NCI-H226 (cell line): Measurements from ENCODE around the gene STK32C.

Experiments used
- DNase-seq: peaks from one replicate; pipeline ENCODE4 v3.0.0-alpha.2; 2015

The STK32C gene

DNA sequence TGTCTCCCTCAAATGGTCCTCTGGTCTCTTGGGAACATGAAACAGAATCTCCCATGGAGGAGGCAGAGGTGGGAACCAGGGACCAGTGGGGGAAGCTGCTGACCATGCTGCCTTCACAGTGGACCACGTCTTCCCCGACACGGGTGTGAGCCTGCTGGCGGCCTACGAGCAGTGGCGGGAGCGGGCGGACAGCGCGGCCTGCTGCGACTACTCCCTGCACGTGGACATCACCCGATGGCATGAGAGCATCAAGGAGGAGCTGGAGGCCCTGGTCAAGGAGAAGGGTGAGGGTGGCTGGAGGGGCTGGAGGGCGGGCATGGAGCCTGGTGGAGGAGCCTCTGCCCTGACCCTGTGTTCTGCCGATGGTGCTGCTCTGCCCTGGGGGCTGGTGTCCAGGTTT, 113.0 kb downstream of the STK32C start:
- no peak for DNase-seq

DNA sequence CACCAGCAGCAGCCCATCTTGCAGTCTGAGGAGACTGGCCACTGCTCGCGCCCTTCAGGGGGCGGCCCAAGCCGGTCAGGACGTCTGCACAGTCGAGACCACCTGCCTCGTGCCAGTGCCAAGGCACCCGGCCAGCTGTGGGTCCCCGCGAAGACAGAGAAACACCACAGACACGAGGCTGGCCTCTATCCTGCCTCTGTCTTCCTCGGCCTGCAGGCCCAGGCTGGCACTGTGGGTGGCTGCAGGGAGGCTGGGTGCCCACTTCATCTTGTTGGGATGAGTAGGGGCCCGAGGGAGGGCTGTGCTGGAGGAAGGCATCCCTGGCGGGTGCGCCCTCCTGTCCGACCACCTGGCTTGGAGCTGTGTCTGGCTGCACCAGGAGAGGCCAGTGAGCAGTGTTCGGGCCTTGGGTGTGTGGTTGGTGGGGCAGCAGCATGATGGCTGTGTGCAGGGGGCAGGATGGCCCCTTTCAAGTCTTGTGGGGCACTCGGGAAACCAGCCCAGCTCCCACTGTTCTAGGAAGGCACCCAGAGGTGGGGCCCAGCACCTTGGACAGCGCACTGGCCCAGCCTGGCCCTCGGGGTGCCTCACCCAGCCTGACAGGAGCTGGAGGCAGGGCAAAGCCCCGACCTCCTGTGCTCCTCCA, 113.7 kb downstream of the STK32C start:
- no peak for DNase-seq

- no peak for DNase-seq
Measured at GRCh38 chr10:132192991-132193665, 114.6 kb downstream of the STK32C start.

DNA sequence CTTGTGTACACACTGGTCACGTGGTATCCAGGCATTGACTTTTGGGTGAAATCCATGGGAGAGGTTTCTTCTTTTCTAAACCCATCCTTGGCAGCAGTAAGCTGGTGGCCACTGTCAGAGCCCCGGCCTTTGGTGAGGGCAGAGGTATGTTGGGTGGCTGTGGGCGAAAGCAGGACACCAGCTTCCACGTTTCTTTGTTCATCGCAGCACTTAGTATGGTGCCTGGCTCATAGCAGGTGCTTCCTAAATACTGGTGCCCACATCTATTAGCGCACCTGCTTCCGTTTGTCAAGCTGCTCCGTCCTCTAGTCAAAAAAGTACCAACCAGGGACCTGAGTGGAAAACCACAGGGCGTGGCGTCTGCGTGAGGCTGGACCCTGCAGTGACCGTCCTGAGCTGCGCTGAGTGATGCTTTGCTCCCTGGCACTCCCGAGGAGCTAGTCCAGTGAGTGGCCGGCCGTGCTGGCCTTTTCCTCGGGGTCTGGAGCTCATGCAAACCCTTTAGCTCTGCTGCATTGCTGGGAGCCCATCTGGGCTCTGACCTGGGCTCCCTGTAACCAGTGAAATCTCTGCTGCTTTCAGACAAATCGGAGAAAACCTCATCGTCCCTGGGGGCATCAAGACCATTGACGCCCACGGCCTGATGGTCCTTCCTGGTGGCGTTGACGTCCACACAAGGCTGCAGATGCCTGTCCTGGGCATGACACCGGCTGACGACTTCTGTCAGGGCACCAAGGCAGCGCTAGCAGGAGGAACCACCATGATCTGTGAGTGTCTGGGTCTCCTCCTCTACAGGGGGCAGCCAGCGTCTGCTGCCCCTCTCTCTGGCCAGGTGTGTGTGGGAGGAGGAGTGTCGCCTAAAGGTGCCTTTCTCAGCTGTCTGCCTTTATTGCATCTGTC, 115.4 kb downstream of the STK32C start:
- no peak for DNase-seq

DNA sequence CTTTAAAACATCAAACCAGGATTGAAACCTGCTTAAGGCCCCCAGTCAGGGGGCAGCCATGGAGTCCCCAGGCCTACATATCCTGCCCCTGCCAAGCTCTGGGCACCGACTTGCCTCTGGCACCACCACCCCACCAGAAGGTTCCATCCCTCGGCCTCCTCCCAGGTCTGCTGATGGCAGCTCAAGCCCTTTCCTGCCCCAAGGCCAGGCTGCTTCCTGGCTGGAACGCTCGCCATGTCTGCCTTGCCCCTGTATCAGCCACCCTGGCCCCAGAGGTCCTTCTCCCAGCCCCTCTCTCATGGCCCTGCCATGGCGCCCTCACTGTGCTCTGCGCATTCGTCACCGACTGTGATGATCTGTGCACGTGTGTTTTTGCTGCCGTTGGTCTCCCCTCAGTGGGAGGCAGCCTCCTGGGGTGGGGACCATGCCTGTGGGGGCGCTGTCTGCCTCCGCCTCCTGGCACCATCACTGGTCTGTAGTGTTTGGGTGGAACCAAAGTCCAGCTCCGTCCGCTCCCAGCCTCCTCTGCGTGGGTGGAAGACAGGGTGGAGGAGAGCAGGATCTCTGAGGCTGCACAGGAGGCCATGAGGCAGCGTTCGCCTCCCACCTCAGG, 117.8 kb downstream of the STK32C start:
- no peak for DNase-seq

DNA sequence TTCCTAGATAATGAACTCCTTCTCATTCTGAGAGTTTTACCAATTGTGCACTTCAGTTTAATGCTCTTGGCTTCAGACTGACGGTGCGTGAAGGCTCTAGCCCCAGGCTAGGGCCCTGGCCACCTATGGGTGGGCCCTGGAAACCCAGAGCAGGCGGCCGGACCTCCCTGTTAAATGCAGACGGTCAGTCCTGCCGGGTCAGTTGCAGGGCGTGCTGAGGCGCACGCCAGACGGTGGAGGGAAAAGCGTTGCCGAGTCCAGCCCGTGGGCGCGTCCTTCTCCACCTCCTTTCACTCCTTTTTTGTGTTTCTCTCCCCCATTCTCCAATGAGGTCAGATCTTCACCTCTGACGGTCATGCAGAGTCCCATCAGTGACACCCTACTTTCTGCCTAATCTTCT, 118.7 kb downstream of the STK32C start:
- no peak for DNase-seq

DNA sequence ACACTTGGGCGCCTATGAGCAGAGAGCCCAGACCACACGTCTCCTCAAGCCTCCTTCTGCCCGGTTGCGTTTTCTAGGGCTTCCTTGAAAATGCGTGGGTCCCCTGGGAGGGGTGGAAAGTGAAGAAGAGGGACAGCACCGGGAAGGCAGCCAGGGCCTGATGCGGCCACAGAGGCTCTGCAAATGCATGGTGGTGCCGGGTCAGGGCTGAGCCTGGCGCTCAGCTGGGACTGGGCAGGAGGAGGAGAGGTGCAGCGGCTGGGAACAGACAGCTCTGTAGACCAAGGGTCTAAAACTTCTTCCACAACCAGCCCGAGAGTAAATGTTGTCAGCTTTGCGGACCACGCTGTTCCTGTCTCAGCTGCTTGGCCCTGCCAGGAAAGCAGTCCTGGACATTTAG, 119.4 kb downstream of the STK32C start:
- no peak for DNase-seq

DNA sequence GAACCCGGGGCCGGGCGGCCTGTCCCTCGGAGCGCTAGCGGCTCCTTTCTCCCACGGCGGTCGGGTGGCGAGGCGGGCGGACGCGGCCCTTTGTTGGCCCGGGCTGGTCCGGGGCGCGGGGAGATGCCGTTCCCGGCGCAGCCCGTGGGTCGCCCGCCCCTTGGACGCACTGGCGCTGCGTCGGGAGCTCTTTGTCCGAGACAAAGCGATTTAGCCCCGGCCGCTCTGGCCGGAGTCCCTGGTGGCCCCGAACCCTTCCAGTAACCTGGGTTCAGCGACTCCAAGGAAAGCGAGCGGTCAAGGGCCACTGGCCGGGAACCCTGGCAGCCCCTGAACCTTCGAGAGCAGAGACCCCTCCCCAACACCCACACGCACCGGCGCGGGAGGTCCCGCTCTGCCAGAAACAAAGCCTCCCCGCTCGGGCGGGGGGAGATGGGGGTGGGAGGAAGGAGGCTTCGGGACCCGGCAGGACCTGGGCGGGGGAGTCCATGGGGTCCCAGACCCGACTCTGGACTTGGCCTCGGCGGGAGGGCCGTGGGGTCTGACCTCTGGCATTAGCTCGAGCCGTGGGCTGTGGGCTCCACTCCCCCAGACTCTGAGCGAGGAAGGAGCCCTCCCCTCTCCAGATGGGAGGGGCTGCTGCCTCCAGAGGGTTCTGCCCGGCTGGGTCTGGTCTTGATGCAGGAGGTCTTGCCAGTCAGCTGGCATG, 120.2 kb downstream of the STK32C start:
- DNase-seq, result no peak

DNA sequence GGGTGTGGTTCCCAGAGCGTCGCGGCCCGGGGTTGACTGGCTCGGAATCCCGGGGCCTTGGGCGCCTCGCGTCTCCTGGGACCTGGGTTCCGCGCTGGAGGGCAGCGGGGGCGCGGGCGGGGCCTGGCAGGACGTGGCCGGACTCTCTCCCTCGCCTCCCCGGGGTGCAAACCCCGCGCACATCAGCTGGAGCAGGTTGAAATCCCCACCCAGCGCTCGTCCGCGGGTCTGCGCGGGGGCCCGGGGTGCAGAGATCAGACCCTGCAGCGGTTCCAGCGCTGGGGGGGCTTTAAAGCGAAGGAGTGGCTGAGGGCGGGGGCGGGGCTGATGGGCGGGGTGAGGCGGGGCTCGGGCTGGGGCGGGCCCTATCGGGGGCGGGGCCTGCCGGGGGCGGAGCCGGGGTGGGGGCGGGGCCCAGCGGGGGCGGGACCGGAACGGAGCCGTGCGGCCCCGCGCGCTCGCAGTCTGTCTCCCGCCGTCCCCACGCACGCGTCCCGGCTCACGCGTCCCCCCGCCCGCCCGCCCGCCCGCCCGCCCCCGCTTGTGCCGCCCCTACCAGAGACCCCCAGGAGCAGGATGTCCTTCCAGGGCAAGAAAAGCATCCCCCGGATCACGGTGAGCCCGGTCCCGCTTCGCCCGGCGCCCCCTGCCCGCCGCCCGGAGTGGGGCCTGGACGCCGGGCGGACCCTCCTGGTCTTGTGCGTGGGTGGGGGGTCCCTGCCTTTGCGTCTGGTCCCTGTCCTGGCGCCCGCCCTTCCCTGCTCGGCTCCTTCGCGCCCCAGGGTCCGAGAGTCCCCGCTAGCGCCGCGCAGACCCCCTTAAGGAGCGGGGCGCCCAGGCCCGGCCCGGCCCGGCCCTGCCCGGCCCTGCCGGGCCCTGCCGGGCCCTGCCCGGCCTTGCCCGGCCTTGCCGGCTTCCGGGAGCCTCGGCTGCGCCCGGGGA, 121.0 kb downstream of the STK32C start, which contains the start of gene DPYSL4:
DPYSL4 (plus strand) TSS at position 461 of the 942 bp plus-strand sequence; CDS start at position 577, 116 bp downstream.
- no peak for DNase-seq

DNA sequence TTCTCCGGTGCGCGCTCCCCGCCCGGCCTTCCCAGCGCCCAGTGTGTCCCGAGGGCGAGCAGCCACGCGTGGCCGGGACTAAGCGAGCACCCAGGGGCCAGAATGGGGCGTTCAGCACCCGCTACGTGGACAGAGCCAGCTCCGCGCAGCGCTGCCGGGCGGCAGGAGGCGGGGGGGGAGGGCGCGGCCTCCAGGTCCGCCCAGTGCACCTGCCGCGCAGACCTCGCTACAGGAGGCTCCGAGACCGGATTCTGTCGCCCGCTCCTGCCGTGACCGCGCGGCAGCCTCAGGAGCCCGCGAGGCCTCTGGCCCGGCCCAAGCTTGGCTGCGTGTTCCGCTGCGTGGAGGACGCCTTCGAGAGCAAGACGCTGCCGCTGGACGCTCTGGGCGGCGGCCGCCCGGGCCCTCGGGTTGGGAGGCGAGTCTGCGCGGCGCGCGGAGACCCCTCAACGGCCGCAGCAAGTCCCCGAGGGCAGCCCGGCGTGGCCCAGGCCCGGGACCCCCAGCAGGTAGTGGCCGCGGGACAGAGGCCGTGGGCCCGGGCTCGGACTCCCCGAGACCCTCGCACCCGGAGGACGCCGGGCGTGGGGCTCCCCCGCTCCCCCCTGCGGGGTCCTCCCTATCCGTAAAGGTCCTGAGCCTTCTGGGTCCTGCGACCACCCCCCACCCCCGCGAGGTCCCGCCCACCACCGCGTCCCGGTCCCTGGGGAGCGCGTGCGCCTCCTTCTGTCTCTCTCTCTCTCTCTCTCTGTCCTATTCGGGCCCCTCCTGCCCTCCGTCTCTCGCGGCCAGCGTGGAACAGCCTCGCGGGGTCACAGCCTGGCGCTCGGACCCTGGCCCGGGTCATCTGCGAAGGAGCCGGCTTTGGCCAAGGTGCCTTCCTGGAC, 121.9 kb downstream of the STK32C start:
- no peak for DNase-seq

DNA sequence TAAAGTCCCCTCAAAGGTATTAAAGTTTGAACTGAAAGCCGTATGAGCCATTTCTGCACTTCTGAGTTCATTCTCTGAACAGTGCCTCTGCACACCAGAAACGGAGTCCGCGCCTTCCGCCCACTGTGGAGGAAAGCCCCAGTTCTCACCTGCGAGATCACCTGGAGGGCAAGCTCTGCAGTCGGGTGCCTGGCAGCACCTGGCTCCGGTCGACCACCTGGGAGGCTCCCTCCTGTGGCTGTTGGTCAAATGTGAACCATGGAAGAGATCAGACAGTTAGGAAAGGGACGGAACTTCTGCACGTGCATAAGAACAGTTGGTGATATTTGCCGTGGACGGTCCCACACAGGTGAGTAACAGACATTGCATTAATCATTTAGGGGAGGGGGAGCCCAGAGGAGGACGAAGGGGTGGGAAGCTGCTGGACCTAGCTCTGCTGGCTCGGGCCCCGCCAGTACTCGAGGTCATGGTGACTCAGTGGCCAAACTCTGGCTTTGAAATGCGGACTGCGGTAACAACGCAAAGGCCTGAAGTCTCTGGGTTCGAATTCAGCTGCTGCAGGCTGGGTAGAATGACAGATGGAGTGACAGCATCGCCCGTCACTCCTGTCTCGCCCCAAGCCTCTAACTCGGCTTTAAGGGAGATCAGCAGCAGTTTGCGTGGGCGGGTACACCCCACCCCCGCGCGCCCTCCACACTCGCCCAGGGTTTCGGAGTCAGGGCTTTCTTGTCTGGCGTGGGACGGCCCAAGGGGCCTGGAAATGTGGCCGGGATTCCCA, 122.7 kb downstream of the STK32C start:
- DNase-seq, result no peak

DNA sequence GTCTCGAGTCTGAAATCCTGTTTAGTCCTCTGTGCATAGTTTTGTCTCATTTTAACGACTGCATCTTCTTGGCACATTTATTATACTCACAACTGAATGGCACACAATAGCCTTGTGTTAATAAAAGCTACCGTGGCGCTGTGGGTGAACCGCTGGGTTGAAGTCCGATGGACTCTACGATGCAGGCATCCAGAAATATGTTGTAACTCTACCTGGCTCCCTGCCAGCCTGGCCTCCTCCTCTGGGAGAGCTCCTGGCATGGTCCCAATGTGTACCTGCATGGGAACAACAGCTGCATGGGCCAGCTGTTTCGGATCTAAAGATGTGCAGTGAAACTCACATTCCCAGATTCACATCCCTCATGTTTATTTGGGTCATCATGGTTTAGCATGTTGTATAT, 124.7 kb downstream of the STK32C start:
- DNase-seq, result no peak

- no peak for DNase-seq
Measured at GRCh38 chr10:132182591-132182990, 125.2 kb downstream of the STK32C start.

- DNase-seq, result no peak
Measured at GRCh38 chr10:132181691-132182425, 125.9 kb downstream of the STK32C start.

GRCh38 chr10:132180736-132181135, 127.0 kb downstream of the STK32C start:
- DNase-seq, result no peak

DNA sequence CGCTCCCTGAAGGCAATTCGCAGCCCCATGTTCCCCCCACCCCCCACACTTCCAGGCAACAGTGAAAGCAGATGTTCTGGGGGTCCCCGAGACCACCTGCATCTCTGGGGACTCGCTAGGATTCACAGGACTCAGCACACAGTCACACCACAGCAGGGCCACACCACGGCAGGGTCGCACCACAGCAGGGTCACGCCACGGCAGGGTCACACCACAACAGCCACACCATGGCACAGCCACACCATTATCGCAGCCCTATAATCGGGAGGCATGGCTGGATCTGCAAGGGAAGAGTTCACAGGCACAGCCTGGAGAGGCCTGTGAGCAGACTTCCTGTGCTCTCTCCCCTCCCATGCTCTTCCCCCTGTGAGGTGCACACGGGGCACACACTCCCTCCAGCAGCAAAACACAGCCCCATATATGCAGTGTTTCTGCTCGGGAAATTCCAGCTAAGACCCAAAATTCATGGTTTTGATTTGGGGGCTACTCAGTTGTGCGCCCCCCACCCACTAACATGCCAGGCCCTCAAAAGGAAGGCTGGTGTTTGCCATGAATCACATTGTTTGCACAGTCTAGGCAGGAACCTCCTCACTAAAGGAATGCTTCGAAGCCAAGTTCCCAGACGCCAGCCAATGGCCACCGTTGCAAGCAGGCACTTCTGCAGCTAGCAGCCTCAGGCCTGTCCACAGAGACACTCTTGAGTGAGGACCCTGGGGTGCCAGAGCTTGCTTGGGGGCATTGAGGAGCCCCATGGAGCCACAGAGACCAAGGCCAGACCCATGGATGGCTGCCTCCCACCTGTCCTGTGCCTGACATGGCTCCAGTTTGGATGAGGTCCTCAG, 128.0 kb downstream of the STK32C start:
- DNase-seq, result no peak

GRCh38 chr10:132178672-132179545, 128.8 kb downstream of the STK32C start:
- DNase-seq, result no peak
